HG03521 (cell line): ENCODE measurements around the gene CACNA1G.

ENCODE experiments used
- ATAC-seq: cut with Tn5 transposase; IDR thresholded peaks from one replicate; pipeline ENCODE4 v1.9.1; 2021; ENCODE audit warnings: mild to moderate bottlenecking, moderate library complexity; ENCODE audit not compliant: unreplicated experiment

Gene CACNA1G

DNA sequence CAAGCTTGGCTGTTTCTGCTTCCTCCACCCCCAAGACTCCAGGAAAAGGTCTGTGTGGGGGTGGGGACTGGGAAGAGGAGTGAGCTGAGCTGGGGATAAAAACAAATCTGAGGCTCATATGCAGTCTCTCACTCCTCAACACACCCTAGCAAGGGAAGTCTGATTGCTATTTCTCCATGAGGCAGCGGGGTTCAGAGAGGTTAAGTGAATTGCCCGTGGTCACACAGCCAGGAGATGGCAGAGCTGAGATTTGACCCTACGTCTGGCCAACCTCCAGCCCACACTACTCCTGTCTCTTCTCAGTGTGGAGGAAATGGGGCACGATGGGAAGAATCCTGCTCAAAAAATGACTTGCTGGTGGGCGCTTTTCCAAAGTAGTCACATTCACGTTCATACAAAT, 69.4 kb downstream of the CACNA1G start:
- no peak for ATAC-seq

DNA sequence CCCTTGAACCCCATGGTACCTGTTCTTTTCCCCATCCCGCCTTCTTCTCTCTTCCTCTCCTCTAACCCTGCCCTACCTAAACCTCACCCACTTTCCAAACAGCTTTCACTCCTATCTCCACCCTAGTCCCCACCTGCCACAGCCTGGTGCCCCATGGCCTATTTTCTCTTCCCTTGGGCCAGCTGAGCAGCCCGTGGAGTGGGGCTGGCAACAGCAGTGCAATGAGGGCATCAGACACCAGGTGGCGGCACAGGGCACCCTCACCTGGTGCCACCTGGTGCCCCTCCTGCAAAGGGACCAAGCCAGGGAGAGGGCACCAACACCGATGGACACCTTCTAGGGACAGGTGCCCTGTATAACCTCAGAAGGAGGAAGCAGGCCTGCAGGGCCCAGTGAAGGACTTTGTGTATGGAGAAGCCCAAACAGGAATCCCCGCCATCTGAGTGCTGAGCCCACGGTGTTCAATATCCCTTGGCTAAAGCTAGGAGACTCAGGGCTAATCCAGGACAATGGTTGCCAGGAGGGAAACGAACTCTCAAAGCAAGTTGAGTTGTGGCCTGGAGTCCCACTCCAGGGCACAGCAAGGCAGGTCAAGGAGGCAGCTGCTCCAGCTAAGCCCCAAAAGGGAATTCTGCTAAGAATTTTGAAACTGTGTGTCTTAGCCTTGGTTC, 70.1 kb downstream of the CACNA1G start:
- no peak for ATAC-seq

DNA sequence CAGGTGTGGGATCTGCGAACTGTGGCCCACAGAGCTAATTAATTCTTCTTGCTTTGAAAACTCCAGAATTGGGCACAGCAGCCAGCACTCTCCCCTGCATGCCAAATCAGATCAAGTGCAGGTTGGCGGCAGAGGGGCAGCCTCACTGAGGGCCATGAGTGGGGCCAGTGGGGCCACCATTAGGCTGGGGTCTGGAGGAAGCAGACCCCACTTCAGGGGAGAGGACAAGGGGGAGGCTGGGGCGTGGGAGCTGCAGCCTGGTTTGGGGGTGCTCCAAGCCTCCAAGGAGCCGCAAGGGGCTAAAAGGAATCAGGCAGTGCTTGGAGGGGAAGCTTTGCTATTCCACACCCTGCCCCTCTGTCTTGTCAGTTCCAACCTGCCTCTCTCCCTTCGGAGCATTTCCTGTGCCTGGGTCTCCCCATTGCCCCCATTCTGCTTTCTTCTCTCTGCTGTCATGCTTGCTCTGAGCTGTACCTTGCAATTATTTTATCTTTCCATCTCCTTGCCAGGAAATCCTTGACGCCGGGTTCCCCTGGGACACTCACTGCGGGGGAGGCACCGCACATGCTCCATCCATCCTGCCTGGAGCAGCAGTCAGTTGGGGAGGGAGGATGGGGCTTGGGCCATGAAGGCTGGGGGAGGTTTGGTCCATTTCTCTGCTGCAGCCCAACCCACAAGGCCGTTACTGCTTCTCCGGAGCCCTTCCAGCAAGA, 70.8 kb downstream of the CACNA1G start:
- no peak for ATAC-seq

DNA sequence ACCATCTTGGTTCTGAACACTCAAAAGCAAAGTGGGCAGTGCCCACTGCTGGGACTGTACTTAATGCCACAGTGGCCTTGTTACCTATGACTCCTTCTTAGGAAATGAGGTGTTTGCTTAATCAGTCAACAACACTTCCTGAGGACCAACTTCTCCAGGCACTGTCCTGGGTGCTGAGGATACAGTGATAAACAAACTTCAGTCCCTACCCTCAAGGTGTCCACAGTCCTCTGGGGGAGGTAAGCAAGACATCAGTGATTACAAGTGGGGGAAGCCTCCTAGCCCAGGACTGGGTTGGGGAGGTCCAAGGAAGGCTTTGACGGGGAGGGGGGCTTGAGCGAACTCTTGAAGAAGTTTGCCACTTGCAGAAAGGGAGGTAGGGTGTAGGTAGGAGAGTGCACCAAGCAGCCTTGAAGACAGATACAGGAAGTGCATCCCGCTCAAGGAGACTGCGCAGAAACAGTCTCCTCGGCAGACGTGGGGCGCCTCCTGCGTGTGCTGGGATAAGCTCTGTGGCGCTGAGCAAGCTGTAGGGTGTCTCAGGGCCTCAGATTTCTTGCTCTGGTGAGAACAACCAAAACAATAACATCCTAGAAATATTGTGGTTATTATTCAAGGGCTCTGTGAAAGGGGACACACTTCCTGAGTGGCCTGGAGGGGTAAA, 71.5 kb downstream of the CACNA1G start:
- no peak for ATAC-seq

DNA sequence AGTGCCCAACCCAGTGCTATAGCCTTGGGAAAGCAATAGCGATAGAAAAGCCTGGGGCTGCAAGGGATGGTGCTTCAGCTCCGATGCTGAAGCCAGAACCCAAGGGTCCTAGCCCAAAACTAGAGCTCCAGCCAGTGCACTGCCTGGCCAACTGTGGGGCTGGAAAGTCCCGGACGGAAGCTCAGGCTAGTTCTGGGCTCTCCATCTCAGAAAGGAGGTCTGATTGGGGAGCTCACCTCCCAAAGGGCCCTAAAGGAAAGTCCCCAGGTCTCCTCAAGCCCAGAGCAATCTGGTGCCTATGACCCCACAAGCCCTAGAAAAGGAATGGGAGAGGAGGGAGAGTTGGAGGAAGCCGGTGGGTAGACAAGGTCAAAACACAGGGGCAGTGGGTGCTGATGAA, 72.1 kb downstream of the CACNA1G start:
- ATAC-seq, result no peak

DNA sequence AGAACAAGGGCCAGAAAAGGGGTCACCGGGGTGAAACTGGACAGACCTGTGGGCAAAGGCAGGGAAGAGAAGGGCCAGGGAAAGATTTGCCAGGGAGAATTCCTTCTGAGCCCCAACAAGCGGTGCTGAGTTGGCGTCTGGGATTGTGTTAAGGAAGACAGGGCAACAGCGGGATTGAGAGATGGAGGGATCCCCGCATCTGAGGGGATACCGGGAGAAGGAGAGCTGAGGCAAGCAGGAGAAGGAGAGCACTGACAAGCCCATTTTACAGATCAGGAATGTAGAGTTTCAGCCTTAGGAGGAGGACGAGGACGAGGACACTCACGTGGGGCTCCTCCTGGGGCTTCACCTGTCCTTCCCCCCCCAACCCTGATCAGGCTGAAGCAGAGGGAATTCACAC, 73.2 kb downstream of the CACNA1G start:
- ATAC-seq, result no peak

DNA sequence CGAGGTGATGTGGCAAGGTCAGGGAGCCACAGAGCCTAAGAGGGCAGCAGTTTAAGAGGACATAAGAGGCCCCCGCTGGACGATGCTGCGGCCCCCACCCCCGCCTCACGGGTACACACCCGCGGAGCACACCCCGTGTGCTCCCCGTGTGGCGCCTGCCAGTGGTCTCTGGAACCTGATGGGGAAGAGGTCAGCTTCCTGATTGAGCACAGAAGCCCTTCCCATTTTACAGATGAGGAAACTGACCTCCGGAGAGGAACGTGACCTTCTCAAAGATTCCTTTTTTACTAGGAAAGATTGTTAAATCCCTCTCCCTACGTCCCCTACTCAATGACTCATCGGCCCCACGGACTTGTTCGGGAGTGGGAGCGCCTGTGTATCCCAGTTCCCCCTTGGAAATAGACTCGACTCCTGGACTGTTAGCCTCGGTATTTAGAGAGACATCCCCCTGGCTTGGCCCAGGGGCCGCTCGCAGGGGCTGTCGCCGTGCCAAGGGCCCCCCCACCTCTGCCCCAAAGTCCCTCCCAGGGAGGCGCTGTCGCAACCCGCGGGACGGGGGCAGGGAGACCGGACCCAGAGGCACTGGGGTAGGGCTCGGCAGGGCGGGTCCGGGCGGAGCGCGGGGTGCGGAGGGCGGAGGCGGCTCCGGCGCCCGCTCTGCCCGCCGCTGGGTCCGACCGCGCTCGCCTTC, 73.9 kb downstream of the CACNA1G start, which contains the start of gene ABCC3:
Gene ABCC3 (plus strand): TSS at position 658 of the 691 bp plus-strand sequence. CDS start 56 bp downstream, outside the sequence.
- no peak for ATAC-seq

DNA sequence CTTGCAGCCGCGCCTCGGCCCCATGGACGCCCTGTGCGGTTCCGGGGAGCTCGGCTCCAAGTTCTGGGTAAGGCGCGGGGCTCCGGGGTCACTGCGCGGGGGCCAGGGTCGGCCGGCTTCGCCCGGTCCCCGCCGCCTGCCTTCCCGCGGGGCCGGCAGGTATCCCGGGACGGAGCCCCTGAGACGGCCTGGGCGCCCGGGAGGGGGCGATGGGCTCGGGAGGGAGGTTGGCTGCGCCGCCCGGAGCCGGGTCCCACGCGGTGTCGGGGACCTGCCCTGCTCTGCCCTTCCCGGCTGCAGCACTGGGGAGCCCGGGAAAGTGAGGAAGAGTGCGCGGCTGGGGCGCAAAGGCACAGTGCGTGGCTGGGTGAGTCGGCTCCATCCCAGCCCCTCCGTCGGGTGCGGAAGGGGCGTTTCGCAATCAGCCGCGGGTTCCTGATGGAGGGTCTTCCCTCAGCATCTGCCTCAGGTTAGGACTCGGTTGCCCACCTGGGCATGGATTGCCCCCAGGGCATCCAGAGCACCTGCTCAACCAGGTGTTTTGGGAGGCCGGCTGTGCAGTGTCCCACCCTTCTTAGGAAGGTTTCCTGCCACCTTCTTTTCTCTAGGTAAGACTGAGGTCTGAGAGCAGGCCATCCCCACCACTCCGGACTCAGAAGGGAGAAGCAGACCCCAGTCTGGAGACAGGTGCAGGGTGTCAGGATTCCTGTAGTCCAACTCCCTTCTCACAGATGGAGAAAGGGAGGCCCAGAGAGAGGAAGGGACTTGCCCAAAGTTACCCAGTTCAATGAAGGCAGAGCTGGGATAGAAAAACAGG, 74.6 kb downstream of the CACNA1G start:
- no peak for ATAC-seq

DNA sequence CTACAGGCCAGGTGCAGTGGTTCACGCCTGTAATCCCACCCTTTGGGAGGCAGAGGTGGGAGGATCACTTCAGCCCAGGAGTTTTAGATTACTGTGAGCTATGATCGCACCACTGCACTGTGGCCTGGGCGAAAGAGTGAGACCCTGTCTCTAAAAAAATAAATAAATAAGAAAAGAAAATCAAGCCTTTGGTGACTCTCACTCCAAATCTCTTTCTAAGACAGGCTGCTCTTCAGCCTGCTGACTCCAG, 75.1 kb downstream of the CACNA1G start:
- no peak for ATAC-seq

DNA sequence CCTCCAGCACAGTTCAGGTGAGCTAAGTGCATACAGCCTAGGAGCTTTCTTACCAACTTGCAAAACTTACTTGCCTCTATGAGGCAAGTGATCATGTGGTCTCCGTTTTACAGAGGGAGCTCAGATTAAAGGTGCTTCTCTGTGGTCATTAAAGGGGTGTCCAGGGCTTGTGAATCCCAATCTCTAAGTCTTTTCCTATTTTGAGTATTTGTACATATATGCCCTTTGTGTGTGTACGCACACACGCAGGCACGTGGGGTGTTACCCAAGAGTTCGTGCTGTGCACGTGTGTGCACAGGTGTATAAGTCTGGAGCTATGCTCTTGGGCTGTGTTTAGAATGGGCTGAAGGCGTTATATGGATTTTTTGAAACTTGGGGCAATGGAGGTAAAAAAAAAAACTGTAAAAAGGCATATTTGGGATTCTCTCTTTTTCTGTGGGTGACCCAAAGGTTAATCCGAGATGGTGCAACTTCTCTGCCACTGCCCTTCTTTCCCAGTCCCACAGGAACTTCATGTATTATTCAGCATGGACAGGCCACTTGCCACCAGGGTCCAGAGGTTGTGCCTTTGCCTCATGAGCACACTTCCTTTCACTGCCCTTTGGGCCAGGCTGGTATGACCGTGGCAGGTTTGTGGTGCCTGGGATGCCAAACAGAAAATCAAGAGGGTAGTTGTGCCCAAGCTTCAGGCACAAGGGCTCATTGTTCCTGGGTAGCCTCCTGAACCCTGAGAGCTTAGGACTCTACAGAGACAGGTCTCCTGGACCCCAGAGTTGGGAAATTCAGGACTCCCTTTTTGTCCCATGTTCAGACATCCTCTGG, 75.7 kb downstream of the CACNA1G start:
- ATAC-seq, result no peak

DNA sequence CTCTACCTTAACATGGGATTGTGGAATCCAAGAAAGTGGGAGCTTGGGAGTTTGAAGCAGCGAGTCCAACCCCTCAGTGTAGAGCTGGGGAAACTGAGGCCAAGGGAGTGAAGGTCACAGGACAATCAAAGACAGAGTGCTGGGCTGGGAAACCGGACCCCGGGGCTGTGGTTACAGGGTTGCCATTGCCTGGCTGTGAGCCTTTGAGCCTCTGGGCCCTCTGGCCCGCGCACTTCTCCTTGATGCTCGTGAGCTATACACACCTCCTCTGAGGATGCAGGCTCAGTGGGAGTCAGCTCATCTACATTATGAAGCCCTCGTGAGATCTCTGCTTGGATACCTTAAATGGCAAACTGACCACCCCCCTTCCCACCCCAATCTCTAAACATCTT, 76.3 kb downstream of the CACNA1G start:
- no peak for ATAC-seq

DNA sequence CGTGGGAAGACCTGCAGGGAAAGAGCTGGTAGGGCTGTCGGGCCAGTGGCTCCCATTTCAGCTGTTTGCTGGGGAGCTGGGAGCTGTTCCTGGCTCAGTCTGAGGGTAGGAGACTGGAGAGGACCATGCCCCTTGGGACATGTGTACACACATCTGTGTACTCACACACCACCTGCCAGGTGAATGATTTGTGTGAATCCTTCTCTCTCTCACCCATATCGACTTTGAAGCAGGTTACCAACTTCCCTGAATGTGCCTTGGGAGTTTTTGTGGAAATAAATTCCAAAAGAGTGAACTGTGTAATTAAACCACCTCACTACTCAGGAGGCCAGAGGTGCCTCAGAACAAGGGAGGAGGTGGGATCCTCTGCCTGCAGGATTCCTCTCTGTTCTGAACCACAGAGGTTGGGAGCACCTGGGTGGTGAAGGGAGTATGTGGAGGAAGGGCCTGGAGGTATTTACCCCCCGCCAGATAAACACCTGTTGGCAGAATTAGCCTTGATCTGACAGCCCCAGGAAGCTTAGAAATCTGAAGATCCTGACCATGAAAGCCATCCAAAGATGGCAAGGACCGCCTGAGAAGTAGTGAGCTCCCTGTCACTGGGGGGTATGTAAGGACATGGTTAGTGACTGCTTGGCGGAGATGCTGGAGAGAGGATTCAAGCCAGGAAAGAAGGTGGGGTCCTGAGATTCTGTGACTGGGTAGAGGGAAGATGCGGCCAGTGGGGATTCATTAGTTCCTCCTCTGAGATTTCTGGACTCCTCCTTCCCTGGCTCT, 77.5 kb downstream of the CACNA1G start:
- ATAC-seq, result no peak

DNA sequence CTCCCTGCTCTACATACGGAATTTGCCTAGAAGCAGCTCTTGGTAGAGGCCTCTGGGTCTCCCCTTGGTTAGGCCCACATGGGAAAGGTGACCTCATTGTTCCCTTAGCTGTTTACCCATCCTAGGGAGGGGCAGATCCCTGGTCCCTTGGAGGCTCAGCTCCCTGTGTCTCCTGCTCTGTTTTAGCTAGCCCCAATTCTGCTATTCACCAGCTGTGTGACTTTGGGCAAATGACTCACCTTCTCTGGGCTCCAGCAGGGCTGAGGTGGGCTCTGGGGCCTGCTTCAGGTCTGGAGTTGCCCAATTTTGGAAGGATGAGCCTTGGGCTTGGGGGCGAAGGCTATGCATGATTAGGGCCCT, 78.1 kb downstream of the CACNA1G start:
- no peak for ATAC-seq

DNA sequence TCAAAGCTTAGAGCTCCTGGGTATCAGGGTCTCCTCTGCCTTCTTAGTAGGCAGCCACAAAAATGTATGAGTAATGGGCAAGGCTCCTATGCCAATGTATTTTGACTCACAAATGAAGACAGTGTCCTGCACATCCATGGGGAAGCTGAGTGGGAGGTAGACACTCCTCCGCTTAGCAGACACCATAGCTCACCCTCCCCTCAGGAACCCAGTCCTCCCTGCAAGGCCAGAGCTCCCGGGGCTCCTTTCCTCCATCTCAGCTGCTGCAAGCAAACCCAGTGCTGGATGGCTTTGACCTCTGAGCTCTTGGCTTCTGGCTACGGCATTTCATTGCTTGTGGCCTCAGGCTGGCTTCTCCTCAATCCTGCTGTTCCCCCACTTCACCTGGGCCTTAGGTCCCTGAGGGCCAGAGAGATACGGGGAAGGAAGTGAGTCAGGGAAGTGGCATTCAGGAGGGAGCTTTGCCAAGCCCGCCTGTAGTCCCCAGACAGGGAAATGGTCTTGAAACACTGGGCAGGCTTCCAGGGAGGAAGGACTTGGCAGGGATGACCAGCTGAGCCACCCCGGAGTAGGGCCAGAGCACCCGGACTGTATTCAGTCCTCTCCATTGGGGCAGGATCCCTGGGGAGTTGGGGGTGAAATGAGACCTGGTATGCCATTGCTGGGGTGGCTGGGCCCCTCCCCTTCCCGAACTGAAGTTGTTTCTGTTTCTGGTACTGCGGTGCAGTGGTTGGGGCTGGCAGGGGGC, 78.6 kb downstream of the CACNA1G start:
- no peak for ATAC-seq

DNA sequence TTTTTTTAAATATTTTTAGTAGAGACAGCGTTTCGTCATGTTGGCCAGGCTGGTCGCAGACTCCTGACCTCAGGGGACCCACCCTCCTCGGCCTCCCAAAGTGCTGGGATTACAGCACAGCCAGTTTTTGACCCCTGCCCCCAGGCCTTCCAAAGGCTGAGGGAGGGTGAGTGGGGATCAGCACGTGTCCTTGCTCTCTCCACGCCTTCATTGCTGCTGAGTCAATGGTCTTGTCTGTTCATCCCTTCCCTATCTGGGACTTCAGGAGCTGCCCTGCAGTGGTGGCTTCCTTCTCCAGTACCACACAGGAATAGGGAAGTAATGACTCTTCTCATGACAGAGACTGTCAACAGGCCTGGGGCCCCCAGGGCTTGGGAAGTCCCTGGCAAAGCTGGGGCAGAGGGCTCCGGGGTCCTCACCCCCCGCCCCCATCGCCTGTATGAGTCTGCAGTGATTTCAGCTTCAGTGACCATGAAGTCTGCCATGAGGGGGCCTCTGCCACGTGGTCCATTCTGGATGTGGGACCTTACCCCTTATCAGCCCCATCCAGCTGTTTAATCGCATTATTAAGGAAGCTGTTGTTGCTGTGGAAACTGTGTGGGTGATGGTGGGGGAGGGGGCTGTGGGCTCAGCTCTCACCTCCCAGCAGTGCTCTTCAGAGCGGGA, 80.3 kb downstream of the CACNA1G start:
- no peak for ATAC-seq

DNA sequence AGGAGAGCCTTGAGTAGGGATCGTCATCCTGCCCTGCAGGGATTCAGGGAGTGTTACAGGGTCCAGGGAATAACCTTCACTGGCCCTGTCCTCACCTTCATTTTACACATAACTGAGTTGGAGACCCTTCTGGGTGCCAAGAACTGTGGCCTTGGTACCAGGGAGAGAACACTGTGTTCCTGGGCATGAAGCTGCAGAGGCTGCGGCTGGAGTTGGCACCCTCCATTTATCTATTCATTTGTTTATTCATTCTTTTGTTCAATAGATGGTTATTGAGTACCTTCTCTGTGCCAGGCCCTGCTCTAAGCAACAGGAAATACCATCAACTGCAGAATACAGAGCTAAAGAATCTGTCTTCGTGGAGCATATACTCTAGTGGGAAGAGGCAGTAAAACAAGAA, 80.8 kb downstream of the CACNA1G start:
- ATAC-seq, result no peak

DNA sequence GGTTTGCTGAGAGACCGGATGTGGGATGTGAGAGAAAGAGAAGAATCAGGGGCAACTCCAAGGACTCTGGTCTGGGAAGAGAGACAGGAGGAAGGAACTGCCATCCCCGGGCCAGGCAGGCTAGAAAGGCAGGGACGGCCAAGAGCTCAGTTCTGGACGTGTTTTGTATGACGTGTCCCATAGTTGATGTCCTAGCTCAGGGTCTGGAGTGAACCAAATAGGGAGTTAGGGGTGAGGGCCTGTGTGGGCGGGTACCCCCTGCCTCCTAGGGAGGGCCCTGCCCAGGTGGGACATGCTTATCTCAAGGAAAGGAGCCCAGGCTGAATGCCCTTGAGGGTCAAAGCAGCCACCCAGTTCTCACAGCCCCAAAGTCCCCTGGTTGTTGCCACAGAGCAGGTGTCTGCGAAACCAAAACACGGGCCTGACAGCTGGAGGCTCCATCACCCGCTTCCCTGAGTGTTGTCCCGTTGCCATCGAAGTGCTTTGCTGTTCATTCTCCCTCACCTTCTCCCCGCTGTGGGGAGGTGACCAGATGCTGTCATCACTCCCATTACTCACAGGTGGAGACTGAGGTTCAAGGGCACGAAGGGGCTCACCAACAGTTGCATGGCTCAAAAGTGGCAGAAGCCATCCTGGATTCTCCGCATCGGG, 81.7 kb downstream of the CACNA1G start:
- ATAC-seq, result no peak
